Activated CD8-positive, alpha-beta memory T cell treated with anti-CD3 and anti-CD28 coated beads for 1 hour (primary cell): ENCODE results near the gene C1orf226.

Source experiments
- DNase-seq, 2 donors: peaks; one replicate each; pipeline ENCODE4 v3.0.0-alpha.2; 2020; ENCODE audit warnings: low read depth in 1 of 2; ENCODE audit errors: extremely low read depth in 1 of 2

The C1orf226 gene

DNA sequence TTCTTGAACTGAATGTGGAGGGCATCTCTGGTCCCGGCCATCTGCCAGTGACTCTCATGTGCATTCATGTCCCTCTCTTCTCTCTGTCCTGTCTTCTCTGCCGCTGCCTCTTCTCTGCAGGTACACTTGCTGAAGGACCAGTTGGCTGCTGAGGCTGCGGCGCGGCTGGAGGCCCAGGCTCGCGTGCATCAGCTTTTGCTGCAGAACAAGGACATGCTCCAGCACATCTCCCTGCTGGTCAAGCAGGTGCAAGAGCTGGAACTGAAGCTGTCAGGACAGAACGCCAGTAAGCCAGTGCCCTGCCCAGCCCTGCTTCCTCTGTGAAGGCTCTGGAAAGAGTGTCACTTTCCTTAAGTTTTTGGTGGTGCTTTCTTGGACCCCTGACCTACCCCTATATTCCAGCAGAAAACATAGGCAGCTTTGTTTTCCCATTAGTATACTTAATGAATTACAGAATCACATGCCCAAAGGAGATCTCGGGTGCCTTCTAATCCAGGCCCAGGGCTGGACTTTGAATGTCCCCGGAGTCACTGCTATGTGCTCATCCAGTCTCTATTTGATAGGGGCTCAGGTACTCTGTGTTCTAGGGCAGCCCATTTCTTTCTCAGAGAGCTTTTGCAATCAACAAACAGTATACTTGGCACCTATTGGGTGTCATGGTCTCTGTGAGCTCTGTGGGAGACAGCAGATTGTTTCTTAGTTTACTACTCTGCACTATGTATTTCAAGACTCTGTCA, 16.1 kb upstream of the C1orf226 start:
- DNase-seq: no peak

DNA sequence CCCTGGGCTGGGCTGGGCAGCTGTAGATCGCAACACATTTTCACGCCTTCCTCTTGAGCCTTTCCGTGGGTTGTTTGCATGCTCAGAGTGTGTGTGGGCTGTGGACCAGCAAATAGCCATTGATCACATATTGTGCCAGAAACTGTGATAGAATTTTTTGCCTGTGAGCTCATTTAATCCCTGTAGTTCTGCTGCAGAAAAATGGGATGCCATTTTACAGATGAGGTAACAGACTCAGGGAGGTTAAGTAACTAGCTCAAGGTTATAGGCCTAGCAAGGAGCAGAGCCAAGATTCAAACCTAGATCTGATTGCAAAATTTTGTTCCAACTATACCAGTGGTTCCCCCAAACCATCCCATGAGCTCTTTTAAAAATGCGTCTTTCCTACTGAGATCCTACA, 15.4 kb upstream of the C1orf226 start:
- no peak for DNase-seq

DNA sequence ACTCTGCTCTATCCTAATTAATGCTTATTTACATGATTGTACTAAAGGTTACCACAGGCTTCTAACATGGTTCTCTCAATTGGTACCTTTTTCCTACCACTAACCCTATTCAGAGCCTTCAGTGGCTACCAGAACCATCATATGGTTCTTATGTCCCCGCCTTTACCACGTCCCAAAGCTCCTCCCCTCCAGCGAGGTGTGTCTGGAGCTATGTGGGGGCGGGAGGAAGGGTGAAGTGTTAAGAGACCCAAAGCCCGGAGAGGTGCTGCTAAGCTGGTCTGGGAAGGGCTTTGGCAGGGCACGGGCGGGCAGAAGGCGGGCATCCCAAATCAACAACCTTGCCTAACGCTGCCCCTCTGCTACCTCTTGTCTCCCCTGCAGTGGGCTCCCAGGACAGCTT, 14.9 kb upstream of the C1orf226 start:
- DNase-seq: no peak

DNA sequence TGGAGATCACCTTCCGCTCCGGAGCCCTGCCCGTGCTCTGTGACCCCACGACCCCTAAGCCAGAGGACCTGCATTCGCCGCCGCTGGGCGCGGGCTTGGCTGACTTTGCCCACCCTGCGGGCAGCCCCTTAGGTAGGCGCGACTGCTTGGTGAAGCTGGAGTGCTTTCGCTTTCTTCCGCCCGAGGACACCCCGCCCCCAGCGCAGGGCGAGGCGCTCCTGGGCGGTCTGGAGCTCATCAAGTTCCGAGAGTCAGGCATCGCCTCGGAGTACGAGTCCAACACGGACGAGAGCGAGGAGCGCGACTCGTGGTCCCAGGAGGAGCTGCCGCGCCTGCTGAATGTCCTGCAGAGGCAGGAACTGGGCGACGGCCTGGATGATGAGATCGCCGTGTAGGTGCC, 14.5 kb upstream of the C1orf226 start:
- DNase-seq: no peak

DNA sequence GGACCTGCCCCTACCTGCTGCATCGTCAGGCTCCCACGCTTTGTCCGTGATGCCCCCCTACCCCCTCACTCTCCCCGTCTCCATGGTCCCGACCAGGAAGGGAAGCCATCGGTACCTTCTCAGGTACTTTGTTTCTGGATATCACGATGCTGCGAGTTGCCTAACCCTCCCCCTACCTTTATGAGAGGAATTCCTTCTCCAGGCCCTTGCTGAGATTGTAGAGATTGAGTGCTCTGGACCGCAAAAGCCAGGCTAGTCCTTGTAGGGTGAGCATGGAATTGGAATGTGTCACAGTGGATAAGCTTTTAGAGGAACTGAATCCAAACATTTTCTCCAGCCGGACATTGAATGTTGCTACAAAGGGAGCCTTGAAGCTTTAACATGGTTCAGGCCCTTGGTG, 13.8 kb upstream of the C1orf226 start:
- DNase-seq: no peak

DNA sequence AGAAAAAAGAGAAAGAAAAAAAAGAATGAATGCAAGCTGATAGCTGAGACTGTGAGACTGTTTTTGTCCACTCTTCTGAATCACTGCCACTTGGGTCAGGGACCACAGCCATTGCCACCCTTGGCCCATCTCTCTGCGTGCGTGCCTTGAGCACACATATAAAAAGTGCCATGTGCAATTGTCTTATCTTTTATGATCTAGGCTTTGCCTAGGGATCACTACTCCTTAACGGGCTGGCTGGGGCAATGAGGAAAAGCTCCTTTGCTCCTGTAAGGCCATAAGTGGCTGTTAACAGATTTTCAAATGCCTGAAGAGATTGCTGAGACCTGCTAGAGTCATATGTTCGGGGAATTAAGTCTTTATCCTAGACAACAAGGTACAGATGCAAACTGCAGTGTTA, 13.1 kb upstream of the C1orf226 start:
- DNase-seq: no peak

DNA sequence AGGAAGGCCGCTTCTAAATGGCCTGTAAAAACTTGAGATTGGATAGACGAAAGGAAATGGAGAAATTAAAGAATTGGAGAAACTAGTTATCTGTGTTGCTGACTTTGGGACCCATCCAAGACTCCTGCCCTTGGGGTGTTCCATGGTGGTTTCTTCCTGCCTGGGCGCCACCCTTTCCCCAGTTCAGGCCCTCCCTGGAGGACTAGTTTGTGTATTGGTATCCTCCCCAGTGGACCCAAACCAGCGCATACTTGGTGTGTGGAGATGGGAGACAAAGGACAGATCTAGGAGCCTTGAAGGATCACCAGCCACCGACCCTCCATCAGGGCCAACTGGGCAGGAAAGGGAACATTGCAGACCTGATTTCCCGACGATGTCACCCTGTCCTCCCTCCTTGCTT, 12.0 kb upstream of the C1orf226 start:
- DNase-seq: no peak

DNA sequence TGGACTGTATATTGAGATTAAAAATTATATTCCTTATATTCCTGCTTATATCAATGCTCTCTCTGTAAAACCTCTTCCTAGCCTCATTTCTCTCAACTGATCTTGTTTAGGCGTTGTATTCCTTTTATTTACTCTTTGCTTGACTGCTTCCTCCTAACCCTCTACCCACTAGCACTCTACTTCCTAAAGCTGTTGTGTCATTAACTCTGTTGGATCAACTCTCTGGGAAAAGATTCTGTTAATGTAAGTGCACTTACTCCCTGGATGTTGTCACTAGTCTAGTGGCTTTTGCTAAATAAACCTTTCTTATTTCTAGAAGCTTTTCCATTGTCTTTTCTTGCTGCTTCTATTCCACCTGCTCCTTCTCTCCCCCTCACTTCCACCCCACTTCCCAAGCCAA, 11.4 kb upstream of the C1orf226 start:
- no peak for DNase-seq

DNA sequence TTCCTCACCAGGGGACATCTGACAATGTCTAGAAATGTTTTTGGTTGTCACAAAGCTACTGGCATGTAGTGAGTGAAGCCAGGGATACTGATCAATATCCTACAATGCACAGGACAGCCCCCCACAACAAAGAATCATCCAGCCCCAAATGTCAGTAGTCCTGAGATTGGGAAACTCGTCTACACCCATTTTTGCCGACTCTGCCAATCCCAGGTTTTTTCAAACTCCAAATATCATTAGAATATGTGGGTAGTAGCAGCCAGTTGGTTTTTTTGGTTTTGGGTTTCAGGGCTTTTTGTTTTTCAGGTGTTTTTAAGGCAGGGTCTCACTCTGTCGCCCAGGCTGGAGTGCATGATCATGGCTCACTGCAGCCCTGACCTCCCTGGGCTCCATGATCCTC, 10.8 kb upstream of the C1orf226 start:
- DNase-seq: no peak

DNA sequence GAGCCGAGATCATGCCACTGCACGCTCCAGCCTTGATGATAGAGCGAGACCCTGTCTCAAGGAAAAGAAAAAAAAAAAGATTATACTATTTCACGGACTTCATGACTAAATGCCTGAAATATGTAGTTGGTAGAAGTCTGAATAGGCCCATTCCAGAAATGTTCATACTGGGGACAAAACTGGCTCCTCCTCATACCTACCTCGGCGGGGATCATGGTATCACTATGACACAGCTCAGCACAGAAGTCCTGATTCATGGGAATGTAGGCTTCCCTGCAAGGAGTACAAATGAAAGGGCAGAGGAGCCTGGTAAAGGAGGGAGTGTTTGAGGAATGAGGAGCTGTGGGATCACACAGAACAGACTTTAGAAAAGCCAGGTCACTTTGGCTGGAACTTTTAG, 9.9 kb upstream of the C1orf226 start:
- no peak for DNase-seq

DNA sequence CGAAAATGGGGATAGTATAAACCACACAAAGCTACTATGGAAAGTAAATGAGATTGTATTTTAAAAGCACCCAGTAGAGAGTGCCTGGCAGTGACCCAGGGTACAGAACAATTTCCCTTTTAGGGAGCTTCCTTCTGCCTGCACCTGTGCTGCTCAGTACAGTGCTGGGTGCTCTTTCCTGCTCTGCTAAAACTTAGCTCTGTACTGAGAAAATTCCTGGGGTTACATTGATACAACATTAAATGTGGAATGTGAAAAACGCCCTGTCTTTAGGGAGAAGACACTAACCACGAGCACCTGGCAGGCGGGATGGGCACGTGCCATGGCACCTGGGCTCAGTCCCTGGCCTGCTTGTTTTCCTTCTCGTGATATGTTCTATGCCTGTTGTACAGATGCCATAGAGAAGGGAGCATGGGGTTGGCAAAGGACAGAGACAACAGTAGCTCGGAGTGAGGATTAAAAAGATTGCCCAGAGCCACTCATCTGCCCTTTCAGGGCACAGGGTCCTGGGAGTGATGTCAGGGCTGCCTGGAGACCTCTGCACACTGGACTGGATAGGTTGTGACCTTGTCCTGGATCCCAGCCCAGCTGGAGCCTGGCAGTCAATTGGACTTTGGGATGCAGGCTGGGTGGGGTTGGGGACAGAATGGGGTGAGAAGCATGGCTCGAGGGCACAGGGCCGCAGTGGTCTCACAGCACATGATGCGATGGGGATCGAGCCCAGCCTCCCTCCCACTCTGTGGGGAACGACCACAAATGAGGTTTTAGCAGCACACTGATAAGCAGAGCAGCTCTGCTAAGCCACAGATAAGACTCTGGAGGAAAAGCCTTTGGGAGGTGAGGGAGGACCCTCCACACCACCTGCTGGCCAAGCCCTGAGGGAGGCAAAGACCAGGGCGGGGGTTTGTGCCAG, 9.1 kb upstream of the C1orf226 start:
- DNase-seq: no peak

DNA sequence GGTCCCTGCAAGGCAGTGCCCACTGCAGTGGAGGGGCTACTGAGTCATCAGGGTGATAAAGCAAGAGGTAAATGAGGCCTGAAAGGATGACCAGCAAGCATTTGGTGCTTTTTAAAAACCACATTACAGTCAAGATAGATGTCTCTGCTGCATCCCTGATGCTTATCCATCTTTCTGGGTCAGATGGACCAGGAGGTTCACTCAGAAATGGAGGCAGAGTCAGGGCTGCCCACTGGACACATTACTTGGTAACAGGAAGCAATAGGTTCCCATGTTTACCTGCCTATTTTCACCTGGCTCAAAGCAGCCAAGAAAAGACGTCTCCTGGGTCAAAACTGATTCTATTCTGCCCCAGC, 8.5 kb upstream of the C1orf226 start:
- DNase-seq: no peak

DNA sequence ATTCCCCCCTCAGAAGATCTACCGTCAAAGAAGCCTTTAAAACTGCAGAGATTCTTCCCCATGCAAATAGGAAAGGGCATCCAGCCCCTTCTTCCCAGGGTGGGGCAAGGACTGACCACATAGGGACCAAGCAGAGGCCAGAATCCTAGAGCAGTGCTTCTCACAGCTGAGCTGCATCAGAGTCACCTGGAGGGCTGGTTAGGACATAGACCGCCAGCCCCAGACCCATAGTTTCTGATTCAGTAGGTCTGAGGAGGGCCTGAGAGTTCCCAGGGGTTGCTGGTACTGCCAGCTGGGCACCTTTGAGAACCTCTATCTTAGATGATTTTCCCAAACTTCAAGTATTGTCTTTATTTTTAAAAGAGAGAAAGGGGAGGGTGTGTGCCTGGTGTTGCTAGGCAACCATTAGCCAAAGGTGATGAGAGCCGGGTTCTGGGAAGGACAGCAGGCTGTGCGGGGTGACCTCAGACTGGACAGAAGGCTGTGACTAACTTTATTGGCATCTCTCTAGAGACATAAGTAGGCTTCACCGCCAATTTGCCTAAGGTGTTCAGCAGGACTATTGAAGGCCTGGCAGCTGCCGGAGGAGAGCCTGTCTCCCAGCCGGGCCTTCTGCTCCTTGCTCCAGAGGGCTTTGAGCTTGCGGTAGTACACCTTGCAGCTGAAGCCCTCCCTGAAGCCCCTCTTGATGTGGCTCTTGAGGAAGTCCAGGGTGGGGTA, 7.8 kb upstream of the C1orf226 start:
- DNase-seq: no peak

DNA sequence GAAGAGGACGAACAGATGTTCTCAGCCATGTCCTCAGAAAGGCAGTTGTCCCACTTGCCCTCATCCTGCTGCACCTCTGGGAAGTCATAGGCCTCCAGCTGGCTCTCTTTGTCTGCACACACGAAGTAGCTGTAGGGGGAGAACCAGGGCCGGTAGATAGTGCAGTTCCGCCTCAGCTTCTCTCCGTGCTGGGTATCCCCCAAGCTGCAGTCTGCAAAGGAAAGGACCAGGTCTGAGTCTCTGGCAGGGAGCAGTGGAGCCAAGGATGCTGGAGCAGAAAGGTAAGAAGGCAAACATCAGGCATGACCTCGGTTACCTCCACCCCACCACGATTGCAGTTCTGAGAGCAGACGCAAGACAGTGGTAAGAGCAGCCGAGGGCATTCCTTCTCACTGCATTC, 7.1 kb upstream of the C1orf226 start:
- no peak for DNase-seq

DNA sequence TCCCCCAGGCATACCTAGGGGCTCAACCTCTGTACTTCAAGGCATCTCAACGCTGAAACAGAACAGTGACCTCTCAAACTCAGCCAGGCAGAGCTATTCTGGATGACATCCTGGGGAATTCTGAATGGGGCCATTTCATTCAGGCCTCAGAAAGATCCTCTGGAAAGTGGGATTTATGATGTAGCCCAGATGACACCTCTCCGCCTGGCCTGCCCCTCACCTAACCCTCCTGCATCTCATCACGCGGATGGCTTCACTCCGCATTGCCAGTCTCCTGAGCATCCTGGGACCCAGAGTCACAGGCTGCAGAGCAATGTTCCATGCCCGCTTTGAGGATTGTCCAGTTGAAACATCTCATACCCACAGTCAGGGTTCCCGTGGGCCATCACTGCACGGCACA, 6.1 kb upstream of the C1orf226 start:
- DNase-seq: no peak

DNA sequence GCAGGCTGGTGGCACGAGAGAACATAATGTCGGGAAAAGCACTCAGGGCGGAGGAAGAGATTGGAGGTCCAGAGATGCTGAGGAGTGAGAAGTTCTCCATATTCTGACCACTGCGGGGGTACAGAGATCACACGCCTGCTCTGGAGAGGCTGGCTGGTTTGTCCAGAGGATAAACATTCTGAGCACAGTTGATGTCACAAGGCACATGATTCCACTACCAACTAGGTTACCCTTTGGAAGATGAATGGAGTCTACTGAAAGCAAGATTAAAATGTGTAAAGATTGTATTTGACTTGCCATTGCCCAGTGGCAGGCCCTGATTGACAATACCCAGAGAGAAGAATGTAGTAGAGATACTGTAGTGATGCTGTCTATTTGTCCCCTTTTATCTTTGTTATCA, 4.8 kb upstream of the C1orf226 start, which contains the start of gene SPATA46:
Gene SPATA46 (minus strand): TSS at position 164 of the 400 bp plus-strand sequence. CDS start 64 bp downstream, at position 100.
- no peak for DNase-seq

DNA sequence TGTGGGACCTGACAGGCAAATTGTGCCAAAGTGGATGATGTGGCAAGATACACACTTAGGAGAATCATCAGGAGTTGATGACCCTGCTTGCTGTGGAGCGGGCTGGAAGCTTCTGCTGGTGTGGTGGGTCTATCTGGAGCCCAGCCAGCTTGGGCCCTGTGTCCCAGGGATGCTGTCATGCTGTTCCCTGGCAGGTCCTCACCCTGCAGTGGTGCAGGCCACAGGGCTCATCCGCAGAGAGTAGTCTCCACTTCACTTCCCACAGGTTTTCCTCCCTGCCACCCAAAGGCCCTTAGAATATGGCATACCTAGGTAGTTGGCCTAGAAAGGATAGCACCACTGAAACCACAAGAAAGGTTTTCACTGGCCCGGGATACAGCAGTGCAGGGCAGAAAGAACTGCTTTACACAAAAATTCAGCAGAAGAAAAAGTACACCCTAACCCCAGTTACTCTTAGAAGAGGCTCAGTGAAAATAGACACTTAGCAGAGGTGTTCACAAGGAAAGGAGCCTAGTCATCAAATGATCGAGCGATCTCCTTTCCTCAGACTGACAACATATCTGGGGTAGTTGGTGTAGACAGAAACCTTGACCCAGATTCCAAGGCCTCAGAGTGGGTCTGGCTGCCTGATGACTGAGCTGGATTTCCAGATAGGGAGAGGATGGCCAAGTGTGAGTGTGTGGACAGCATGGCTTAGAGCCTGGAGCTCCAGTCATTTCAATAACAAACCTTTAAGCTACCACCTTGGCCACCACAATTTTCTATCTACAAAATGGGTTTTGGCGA, 1.3 kb upstream of the C1orf226 start:
- no peak for DNase-seq

DNA sequence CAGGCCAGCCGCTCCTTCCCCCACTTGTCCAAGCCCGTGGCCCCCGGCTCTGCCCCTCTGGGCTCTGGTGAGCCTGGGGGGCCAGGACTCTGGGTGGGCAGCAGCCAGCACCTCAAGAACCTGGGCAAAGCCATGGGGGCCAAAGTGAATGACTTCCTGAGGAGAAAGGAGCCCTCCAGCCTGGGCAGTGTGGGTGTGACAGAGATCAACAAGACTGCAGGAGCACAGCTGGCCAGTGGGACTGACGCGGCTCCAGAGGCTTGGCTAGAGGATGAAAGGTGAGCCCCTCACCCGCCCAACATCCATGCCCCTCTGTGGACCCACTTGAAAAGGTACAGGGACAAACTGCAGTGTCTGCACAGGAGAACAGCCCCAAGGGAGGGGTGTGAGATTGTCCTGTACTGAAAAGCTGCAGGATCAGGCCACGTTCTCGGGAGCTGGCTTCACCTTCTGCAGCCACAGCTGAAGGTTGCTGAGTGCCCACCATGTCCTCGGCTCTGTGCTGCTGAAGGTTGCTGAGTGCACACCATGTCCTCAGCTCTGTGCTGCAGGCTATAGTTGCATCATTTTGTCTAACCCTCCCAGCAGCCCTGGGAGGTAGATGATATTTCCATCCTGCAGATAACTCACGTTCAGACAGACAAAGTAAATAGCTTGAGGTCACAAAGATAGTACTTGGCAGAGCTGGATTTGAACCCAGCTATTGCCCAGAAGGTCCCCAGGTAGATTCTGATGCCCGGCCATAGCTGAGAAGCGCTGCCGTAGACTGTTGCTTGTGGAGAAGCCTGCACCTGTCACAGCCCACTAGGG, 618 bp downstream of the C1orf226 start:
- DNase-seq: no peak

DNA sequence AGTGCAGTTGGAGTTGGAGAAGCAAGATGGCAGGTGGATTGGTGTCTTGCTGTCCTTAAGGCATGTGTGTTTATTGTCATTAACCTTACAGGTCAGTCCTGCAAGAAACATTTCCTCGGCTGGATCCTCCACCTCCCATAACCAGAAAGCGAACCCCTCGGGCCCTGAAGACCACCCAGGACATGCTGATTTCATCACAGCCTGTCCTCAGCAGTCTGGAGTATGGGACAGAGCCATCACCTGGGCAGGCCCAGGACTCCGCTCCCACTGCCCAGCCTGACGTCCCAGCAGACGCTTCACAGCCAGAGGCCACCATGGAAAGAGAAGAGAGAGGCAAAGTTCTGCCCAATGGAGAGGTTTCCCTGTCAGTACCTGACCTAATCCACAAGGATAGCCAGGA, 1.6 kb downstream of the C1orf226 start:
- DNase-seq: no peak

DNA sequence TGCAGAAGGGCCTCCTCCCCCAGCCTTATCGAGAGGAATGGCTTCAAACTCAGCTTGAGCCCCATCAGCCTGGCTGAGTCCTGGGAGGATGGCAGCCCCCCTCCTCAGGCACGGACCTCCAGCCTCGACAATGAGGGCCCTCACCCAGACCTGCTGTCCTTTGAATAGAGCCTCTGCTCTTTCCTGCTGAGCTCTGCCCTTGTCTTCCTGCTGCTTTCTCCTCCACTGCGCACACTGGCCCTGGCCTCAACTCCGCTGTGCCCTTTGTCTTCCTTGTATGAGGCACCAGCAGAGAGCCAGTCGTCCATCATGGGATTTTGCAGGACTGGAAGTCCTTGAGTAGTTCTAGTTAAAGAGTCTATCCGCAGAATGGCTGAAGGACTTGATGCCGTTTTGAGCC, 2.0 kb downstream of the C1orf226 start:
- no peak for DNase-seq
